A549 (cell line): ENCODE measurements around the gene MVK. TPM values are rescaled to one million over a fixed set of nuclear protein-coding genes. Genes with fewer than 3 reads are reported as not detected.

Experiments used
- ATAC-seq, 2 experiments: fragments of 200-7000 bp in 1 of 2; fragments of >200 bp in 1 of 2; cut with Nextera tagmentation in 1 of 2; cut with Tn5 transposase in 1 of 2; 3 replicates each; pipeline versions ENCODE4 v1.8.0 to v1.9.1; 2018 to 2020; ENCODE audit warnings: mild to moderate bottlenecking in 1 of 2, moderate library complexity in 1 of 2
- CTCF ChIA-PET: fragments of 300-600 bp; sonication (Branson Sonifier 250); formaldehyde crosslinking; extraction: SDS; loops from one replicate; lab custom pipeline; 2021; ENCODE audit warnings: antibody characterized with exemption, inconsistent platforms; lab: Yijun Ruan, JAX
- POLR2A ChIA-PET: fragments of 350-600 bp; formaldehyde crosslinking; extraction: SDS; loops from one replicate; lab custom pipeline; 2021; ENCODE audit warnings: antibody characterized with exemption, inconsistent platforms; lab: Yijun Ruan, JAX
- DNase-seq, 2 experiments: peaks; one replicate each; pipeline versions ENCODE4 v3.0.0 to v3.0.0-alpha.2; 2011 to 2016; ENCODE audit warnings: low read depth in 1 of 2, low spot score in 1 of 2
- FAIRE-seq: peaks from 2 replicates; lab custom pipeline; 2011; peaks lifted over from hg19 to GRCh38; lab: Jason Lieb, UNC
- H3K27ac ChIP-seq, 2 experiments: fragments of >200 bp; sonication (Bioruptor Twin); formaldehyde crosslinking; 3 replicates each; pipeline ENCODE4 v1.5.1; 2016 to 2017
- H3K4me1 ChIP-seq: fragments of >200 bp; sonication (Bioruptor Twin); formaldehyde crosslinking; 3 replicates; pipeline ENCODE4 v1.6.1; 2016
- H3K4me2 ChIP-seq: fragments of >200 bp; sonication (Bioruptor Twin); formaldehyde crosslinking; 3 replicates; pipeline ENCODE4 v1.6.1; 2016
- H3K4me3 ChIP-seq: fragments of >200 bp; sonication (Bioruptor Twin); formaldehyde crosslinking; 3 replicates; pipeline ENCODE4 v1.5.1; 2016
- H3K9me3 ChIP-seq: fragments of >200 bp; sonication (Bioruptor Twin); formaldehyde crosslinking; 3 replicates; pipeline ENCODE4 v1.6.1; 2016
- CBX2 ChIP-seq: fragments of 200-600 bp; sonication (generic); IDR thresholded peaks from 2 replicates; pipeline ENCODE4 v1.6.1; 2016; ENCODE audit warnings: low read depth, mild to moderate bottlenecking, borderline replicate concordance
- CEBPB ChIP-seq, 2 experiments: fragments of >200 bp in 1 of 2; sonication (Bioruptor Twin) in 1 of 2; formaldehyde crosslinking in 1 of 2; IDR thresholded peaks; 2 replicates each; pipeline ENCODE4 v1.6.1; 2012 to 2016
- CHD2 ChIP-seq: fragments of 150-350 bp; IDR thresholded peaks from 2 replicates; pipeline ENCODE4 v1.6.1; 2014; ENCODE audit warnings: low read length; ENCODE audit not compliant: partially characterized antibody
- E2F6 ChIP-seq: IDR thresholded peaks from 2 replicates; pipeline ENCODE4 v1.6.1; 2012; ENCODE audit warnings: low read depth, borderline replicate concordance
- ELK1 ChIP-seq: fragments of 150-350 bp; IDR thresholded peaks from 2 replicates; pipeline ENCODE4 v1.6.1; 2014; ENCODE audit warnings: low read depth, mild to moderate bottlenecking, low read length
- EP300 ChIP-seq, 2 experiments: fragments of >200 bp; sonication (Bioruptor Twin); formaldehyde crosslinking; IDR thresholded peaks; 2 replicates in 1 of 2; 3 replicates in 1 of 2; pipeline ENCODE4 v1.6.1; 2016 to 2017
- FOSB ChIP-seq: fragments of 250-450 bp; sonication (Bioruptor Pico); IDR thresholded peaks from 2 replicates; pipeline ENCODE4 v1.5.0; 2020; ENCODE audit warnings: mild to moderate bottlenecking, moderate library complexity
- HOXB5 ChIP-seq: fragments of 250-450 bp; sonication (Bioruptor Pico); IDR thresholded peaks from 2 replicates; pipeline ENCODE4 v1.5.0; 2020; ENCODE audit warnings: mild to moderate bottlenecking, moderate library complexity
- JUN ChIP-seq, 2 experiments: fragments of >200 bp; sonication (Bioruptor Twin); formaldehyde crosslinking; IDR thresholded peaks; 2 replicates in 1 of 2; 3 replicates in 1 of 2; pipeline ENCODE4 v1.6.1; 2016 to 2017
- KDM5A ChIP-seq: fragments of 200-600 bp; sonication (generic); IDR thresholded peaks from 2 replicates; pipeline ENCODE4 v1.6.1; 2016; ENCODE audit warnings: antibody characterized with exemption, mild to moderate bottlenecking
- MAFK ChIP-seq: fragments of 450-650 bp; IDR thresholded peaks from 2 replicates; pipeline ENCODE4 v1.6.1; 2014; ENCODE audit not compliant: partially characterized antibody
- MAX ChIP-seq: IDR thresholded peaks from 2 replicates; pipeline ENCODE4 v1.6.1; 2012
- MYC ChIP-seq: IDR thresholded peaks from 2 replicates; pipeline ENCODE4 v1.6.1; 2012; ENCODE audit warnings: mild to moderate bottlenecking, inconsistent platforms, low read length, improper control_type of control experiment, borderline replicate concordance
- NPAS2 ChIP-seq: fragments of 250-450 bp; sonication (Bioruptor Pico); IDR thresholded peaks from 2 replicates; pipeline ENCODE4 v1.8.0; 2022; ENCODE audit warnings: mild to moderate bottlenecking, moderate library complexity, borderline replicate concordance
- PHF8 ChIP-seq: fragments of 200-600 bp; sonication (generic); IDR thresholded peaks from 2 replicates; pipeline ENCODE4 v1.6.1; 2016; ENCODE audit warnings: low read depth, mild to moderate bottlenecking, antibody characterized with exemption, moderate library complexity, borderline replicate concordance
- RARB ChIP-seq: fragments of 250-450 bp; sonication (Bioruptor Pico); IDR thresholded peaks from 2 replicates; pipeline ENCODE4 v1.8.0; 2021; ENCODE audit warnings: mild to moderate bottlenecking, moderate library complexity
- RCOR1 ChIP-seq: fragments of 150-350 bp; IDR thresholded peaks from 2 replicates; pipeline ENCODE4 v1.6.1; 2014; ENCODE audit warnings: antibody characterized with exemption, low read length, low read depth
- RNF2 ChIP-seq: fragments of 200-600 bp; sonication (generic); IDR thresholded peaks from 2 replicates; pipeline ENCODE4 v1.6.1; 2016; ENCODE audit warnings: low read depth, mild to moderate bottlenecking, antibody characterized with exemption, moderate library complexity, borderline replicate concordance
- SMC3 ChIP-seq: fragments of >200 bp; sonication (Bioruptor Twin); formaldehyde crosslinking; IDR thresholded peaks from 3 replicates; pipeline ENCODE4 v1.6.1; 2018; ENCODE audit warnings: inconsistent platforms
- TP53 ChIP-seq: fragments of 250-450 bp; sonication (Bioruptor Pico); IDR thresholded peaks from 2 replicates; pipeline ENCODE4 v1.5.0; 2021; ENCODE audit warnings: mild to moderate bottlenecking, moderate library complexity
- ZFP36 ChIP-seq: fragments of 450-650 bp; IDR thresholded peaks from 2 replicates; pipeline ENCODE4 v1.6.1; 2014; ENCODE audit warnings: borderline replicate concordance; ENCODE audit not compliant: partially characterized antibody
- WGBS: methylation state at CpG from one replicate; pipeline ENCODE4 v1.1.6; 2017; ENCODE audit errors: missing lambda C conversion rate; 5-methylcytosine and 5-hydroxymethylcytosine counted together
- polyA plus RNA-seq, 4 experiments: library from polyadenylated mRNA; depleted of rRNA in 3 of 4; stranded (reverse); fragments of >200 nt; fragmentation: RNase III in 1 of 4; extraction: RNeasy Plus Mini Kit Qiagen cat#74134 plus additional on column Dnase treatment in 1 of 4; gene quantifications; 2 replicates in 3 of 4; 3 replicates in 1 of 4; pipeline ENCODE4 v1.2.3, GENCODE V29; 2011 to 2017

The MVK gene
- polyA plus RNA-seq, 2 of the 4 experiments (the other 2 are of a cell fraction): 5.9 to 14.8 TPM

GRCh38 chr12:109637348-109637747 is 63.8 kb downstream of the MVK start:
- Histone ChIP-seq H3K27ac (no peak overlapping the region), H3K4me2 (no peak overlapping the region), H3K9me3 (no peaks in the 10 kb centered on the region), H3K4me3 (no peak overlapping the region), H3K4me1 (no peaks in the 10 kb centered on the region)
- ChIA-PET POLR2A (no interaction called here), CTCF (no interaction called here)
- ATAC-seq: no peak; a peak in 1 of 6 replicates
- no peak for FAIRE-seq
- TF ChIP-seq CEBPB (IDR thresholded peaks at IDR 0.05) (no peak), RNF2 (no peak), E2F6 (no peak), ELK1 (no peak), MAX (no peak), CHD2 (no peak), KDM5A (no peak), TP53 (CRISPR knock-in tag) (no peak), RARB (CRISPR knock-in tag) (no peak), HOXB5 (no peak), NPAS2 (CRISPR knock-in tag) (no peak), FOSB (CRISPR knock-in tag) (no peak), SMC3 (no peak), CBX2 (no peak), PHF8 (no peak), EP300 (IDR thresholded peaks at IDR 0.05) (no peak), RCOR1 (no peak), JUN (IDR thresholded peaks at IDR 0.05) (no peak)
- 17% methylated on average over 5 of the region's 6 CpGs for WGBS
- DNase-seq: no peak

- peak in 1 of 2 experiments; percentile 50; a peak in 3 of 6 replicates for ATAC-seq
- 32% methylated on average over 3 of the region's 3 CpGs for WGBS
- FAIRE-seq: no peak
- Histone ChIP-seq H3K4me3 (no peak overlapping the region), H3K9me3 (no peaks in the 10 kb centered on the region)
- TF ChIP-seq MYC: no peak
- TF ChIP-seq, all 56 proteins: peak for 0
- POLR2A ChIA-PET: no interaction called here
- DNase-seq: no peak
- no peaks in the 10 kb centered on the region for H3K4me1 ChIP-seq
- no peak overlapping the region for H3K4me2 ChIP-seq
- CTCF ChIA-PET: interaction anchor here (2.9 kb wide), 1 partner anchor 40 kb away, joined by 12 read pairs; no protein-coding TSS in a partner anchor
- H3K27ac ChIP-seq: no peak overlapping the region
These were observed 64.4 kb downstream of the MVK start for GRCh38 chr12:109637996-109638395.

GRCh38 chr12:109638735-109639134 is 65.1 kb downstream of the MVK start:
- TF ChIP-seq ZFP36 (peak; percentile 27), MAFK (no peak)
- FAIRE-seq: no peak

More at GRCh38 chr12:109638735-109639134, 65.1 kb downstream of the MVK start:
- Histone ChIP-seq H3K9me3 (no peaks in the 10 kb centered on the region), H3K4me3 (no peak overlapping the region), H3K4me1 (no peaks in the 10 kb centered on the region), H3K27ac (no peak overlapping the region), H3K4me2 (no peak overlapping the region)
- ChIA-PET CTCF (interaction anchor here (2.9 kb wide), 1 partner anchor 41 kb away, joined by 12 read pairs; no protein-coding TSS in a partner anchor), POLR2A (no interaction called here)
- 41% methylated on average over 4 of the region's 4 CpGs for WGBS
- DNase-seq (no peak), ATAC-seq (no peak)
